CD4-positive, alpha-beta T cell treated with Interferon gamma for 1 hour (primary cell): Measurements from ENCODE around the gene EEF1A1.
"Not testable (repeated sequence)": the region's sequence is repeated elsewhere in the genome, so short reads cannot be mapped to it uniquely, and the experiment has no call there.

Experiments
- DNase-seq: peaks from one replicate; pipeline ENCODE4 v3.0.0-alpha.2; 2020

EEF1A1 gene

DNA sequence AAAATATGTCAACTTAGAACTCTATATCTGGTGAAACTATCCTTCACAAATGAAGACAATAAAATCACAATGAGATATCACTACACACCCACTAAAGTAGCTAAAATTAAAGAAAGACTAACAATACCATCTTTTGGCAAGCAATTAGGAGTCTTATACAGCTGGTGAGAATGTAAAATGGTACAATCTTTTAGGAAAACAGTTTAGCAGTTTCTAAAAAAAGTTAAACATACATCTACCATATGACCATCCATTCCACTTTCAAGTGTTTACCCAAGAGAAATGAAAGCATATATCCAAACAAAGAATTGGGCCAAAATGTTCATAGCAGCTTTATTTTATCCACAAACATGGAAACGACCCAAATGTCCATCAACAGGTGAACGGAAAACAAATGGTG is 13.8 kb upstream of the EEF1A1 start:
- DNase-seq = no peak

DNA sequence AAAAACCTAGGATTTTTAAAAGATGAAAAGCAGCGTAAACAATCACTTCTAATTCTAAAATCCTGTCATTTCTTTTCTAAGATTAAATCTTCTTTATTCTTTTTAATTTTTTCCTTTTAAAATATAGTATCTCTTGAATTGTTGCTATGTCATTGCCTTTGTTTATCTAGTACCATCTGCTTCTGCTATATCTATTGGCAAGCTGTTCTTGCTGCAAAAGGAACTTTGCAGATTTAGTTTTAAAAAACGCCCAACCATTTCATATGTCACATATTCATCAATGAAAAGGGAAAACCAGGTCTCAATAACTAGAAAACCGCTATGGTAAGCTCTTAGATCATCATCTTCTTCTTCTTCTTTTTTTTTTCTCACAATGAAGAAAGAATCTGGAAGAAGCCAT is 11.5 kb upstream of the EEF1A1 start:
- no peak for DNase-seq

DNA sequence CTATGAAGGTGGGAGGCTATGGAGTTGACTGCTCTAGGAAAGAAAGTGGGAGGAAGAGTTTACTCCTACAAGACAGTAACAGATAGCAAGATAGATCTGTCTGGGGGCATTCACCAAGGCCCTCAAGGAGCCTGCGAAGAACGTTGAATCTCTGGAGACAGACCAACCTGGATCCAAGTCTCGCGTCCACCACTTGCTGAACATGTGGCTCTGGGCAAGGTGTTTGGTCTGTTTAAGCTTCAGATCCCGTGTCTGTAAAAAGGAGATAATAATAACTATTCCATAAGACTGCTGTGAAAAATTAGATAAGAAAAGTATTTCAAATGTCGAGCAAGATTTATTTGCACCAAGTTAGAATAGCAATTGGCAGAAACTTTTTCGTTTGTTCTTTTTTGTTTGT is 8.1 kb upstream of the EEF1A1 start:
- no peak for DNase-seq

DNA sequence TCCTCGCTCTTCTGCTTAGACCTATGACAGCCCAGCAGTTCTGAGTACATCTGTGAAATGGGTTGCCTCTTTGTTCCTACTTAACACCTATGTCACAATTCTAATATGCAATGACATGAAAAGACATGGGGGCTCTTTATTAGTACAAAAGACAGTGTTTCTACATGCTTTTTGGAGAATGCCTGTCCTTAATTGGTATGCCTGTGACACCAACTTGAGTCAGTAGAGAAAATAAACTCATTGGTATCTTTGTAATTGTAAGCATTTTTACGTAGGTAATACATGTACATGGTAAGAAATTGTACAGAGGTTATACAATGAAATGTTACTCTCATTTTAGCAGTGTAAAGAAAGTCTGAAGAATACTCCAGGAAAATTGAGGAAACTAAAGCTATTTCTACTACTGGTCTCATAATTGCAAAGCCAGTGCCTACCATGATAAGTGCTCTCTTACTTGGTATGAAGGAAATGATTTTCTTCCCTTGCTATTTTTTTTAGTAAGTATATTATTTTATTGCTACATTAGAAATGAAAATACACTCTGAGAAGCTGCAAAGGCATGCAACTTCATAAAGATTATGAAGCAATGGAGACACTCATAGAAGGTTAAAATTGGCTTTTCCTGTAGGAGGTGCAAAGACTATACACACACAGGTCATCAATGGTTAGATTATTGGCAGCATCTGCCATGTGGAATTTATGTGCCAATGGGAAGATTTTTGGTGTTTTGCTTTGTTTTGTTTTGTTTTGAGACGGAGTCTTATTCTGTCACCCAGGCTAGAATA is 4.9 kb upstream of the EEF1A1 start:
- no peak for DNase-seq

DNA sequence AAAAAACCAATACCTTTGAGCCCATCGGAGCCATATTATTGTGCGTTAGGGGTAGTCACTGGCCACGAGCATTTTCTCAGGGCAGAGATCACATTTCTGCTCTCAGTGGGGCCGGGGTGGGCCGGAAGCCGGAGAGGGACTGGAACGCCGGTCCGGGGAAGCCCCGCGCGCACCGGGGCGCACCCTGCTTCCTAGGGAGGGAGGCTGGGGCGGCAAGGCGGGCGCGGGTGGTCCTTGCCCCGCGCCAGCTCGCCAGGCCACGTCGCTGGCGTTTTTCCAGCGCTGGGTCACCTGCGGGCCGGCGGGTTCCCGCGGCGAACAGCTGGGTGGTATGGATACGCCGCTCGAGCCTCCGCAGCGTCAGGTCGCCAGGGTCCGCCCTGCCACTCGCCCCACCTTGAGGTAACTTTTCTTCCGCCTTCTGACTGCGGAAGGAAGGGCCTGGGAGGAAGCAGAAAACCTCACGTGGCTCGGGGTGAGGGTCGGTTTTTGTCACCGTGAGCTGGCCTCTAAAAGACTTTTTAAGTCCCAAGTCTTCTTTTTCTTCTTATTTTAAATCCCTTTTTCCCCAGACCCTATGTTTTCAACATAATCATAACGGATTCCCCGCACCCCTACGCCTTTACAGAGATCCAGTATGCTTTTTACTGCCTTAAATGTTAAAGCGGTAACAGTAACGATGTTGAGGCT is 2.7 kb upstream of the EEF1A1 start:
- peak; percentile 77 for DNase-seq

DNA sequence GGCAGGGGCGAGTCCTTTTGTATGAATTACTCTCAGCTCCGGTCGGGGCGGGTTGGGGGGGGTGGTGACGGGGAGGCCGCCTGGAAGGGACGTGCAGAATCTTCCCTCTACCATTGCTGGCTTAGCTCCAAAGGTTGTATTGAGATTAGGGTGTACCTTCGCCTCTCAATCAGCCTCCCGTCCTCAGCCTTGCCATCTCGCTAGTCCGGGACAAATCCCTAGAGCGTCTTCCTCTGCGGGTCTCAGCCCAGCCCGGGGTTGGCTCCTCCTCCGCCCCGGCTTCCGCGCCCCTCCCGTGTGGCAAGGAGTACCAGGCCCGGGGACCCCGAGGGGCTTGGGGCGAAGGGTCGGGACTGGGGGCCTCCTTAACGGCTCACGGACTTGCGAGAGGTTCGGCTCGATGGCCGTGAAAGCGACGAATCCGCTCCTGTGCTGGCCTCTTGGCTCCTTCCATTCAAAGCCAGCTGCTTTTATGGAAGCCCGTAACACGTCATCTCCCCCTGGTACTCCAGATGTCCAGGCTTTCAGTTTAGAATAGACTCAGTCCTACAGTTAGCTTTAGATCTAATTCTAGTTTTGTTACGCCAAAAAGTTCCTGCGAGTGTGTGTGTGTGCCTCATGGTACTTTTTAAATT is 636 bp upstream of the EEF1A1 start:
- no peak for DNase-seq

DNA sequence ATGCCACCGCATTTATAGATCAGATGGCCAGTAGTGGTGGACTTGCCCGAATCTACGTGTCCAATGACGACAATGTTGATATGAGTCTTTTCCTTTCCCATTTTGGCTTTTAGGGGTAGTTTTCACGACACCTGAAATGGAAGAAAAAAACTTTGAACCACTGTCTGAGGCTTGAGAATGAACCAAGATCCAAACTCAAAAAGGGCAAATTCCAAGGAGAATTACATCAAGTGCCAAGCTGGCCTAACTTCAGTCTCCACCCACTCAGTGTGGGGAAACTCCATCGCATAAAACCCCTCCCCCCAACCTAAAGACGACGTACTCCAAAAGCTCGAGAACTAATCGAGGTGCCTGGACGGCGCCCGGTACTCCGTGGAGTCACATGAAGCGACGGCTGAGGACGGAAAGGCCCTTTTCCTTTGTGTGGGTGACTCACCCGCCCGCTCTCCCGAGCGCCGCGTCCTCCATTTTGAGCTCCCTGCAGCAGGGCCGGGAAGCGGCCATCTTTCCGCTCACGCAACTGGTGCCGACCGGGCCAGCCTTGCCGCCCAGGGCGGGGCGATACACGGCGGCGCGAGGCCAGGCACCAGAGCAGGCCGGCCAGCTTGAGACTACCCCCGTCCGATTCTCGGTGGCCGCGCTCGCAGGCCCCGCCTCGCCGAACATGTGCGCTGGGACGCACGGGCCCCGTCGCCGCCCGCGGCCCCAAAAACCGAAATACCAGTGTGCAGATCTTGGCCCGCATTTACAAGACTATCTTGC is 725 bp downstream of the EEF1A1 start:
- peak; percentile 87 for DNase-seq

DNA sequence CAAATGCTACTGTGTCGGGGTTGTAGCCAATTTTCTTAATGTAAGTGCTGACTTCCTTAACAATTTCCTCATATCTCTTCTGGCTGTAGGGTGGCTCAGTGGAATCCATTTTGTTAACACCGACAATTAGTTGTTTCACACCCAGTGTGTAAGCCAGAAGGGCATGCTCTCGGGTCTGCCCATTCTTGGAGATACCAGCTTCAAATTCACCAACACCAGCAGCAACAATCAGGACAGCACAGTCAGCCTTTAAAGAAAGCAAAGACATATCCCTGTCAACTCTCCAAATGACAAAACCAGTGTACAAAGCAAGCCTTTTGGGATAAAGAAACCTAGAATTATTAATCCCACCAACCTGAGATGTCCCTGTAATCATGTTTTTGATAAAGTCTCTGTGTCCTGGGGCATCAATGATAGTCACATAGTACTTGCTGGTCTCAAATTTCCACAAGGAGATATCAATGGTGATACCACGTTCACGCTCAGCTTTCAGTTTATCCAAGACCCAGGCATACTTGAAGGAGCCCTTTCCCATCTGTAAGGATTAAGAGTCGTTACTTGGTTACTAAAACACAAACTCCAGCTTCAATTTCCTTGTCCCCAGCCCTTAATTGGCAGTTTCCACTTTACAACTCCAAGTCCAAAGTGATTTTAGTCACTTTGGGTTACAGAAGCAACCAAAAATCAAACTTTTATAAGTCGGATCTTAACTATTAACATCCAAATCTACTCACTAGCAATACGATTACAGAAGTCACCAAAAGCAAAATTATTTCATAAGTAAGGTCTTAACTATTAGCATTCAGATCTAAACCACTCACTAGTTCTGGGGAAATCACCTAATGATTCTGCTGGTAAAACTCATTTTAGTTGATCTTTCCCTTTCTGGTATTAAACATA is 1.6 kb downstream of the EEF1A1 start:
- DNase-seq = not testable (repeated sequence)

DNA sequence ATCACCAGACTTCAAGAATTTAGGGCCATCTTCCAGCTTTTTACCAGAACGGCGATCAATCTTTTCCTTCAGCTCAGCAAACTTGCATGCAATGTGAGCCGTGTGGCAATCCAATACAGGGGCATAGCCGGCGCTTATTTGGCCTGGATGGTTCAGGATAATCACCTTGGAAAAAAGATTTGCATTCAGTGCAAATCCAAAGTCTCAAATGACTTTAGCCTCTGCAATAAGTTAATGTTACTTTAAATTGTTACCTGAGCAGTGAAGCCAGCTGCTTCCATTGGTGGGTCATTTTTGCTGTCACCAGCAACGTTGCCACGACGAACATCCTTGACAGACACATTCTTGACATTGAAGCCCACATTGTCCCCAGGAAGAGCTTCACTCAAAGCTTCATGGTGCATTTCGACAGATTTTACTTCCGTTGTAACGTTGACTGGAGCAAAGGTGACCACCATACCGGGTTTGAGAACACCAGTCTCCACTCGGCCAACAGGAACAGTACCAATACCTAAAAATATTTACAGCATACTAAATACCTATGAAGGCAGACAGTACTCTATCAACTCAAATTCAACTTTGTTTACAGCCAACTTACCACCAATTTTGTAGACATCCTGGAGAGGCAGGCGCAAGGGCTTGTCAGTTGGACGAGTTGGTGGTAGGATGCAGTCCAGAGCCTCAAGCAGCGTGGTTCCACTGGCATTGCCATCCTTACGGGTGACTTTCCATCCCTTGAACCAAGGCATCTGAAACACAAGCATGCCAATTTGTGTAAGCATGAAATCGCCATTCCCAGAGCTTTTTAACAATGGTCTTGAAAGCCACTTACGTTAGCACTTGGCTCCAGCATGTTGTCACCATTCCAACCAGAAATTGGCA is 2.5 kb downstream of the EEF1A1 start:
- DNase-seq = not testable (repeated sequence)

DNA sequence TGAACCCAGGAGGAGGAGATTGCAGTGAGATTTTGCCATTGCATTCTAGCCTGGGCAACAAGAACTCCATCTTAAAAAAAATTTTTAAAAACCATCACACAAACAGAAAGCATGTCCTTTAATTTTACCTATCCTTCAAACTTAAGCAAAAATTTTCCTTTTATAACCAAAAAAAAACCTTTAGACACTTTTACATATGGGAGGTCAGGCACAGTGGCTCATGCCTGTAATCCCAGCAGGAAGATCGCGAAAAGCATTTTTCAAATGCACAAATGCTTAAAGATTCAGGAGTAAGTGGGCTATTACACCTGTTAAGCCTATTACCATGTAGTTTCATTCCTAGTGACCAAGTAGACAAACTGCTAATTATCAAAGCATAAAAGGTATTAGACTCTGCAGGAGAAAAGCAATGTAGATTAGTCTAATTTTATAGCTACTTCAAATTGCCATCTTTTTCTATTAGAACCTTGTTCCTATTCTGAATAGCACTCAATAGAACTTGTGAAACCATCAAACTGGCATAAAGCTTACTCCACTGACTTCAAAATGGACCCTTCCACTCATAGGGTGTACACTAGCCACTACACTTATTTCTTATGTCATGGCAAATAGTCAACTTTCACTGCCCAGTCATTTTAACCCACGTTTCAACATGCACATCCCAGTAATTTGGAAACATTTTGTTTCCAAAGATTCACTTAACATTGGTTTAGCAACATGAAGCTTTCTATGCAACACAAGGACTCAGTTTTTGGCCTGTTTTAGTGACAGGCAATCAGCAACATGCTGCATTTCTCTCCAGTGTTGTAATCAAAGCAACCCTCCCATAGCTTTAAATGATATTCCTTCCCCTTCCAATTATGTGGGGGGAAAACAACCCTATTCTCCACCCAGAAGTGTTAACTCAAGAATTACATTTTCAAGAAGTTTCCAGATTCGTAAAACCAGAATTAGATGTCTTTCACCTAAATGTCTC is 4.0 kb downstream of the EEF1A1 start:
- DNase-seq = no peak

DNA sequence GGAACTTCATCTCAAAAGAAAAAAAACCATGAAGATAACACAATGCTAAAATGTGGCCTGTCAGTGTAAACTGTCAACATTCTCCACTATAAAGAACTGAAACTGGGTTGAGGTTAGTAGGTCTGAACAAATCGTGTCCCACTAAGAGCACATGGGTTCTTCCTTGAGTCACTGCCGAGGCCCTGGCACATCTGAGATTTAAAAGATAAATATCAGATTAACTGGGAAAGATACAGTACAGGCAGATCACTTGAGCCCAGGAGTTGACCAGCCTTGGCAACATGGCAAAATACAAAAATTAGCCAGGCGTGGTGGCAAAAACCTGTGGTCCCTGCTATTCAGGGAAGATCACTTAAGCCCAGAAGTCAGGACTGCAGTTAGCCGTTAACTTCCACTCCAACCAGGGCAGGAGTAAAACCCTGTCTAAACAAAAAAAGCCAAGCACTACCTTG is 5.6 kb downstream of the EEF1A1 start:
- DNase-seq = no peak

DNA sequence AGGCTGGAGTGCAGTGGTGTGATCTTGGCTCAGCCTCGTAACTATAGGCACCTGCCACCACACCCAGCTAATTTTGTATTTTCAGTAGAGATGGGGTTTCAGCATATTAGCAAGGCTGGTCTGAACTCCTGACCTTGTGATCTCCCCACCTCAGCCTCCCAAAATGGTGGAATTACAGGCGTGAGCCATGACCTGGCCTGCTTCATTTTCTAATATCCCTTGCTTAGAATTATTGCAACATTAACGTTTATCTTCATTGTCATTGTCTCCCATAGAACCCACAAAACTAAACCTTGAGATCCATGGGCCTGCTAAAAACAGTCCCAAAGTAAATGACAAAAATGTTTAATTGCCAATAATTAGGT is 6.1 kb downstream of the EEF1A1 start:
- DNase-seq = no peak

DNA sequence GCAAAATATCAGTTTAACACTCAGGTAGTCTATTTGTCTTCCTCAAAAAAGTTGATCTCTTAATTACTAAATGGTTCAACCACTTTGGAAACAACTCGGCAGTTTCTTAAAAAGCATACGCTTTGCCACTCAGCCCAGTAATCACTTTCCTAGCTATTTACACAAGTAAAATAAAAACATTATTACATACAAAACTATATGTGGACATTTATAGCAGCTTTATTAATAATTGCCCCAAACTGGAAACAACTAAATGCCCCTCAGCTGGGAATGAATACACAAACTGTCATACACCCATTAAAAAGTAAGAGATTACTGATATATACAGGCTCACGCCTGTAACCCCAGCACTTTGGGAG is 7.4 kb downstream of the EEF1A1 start:
- DNase-seq = no peak

DNA sequence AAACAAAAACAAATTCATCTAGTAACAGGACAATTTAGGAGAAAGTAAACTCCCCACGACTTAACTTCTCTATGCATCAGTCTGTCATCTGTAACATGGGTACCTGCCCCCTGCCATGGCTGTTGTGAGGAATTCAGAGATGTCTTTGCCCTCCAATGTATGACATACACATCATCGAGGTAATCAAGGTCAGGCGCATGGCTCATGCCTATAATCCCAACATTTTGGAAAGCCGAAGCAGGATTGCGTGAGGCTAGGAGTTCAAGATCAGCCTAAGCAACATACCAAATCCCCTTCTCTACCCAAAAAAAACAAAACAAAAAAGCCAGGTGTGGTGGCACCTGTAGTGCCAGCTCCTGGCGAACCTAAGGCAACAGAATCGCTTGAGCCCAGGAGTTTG is 9.0 kb downstream of the EEF1A1 start:
- no peak for DNase-seq

DNA sequence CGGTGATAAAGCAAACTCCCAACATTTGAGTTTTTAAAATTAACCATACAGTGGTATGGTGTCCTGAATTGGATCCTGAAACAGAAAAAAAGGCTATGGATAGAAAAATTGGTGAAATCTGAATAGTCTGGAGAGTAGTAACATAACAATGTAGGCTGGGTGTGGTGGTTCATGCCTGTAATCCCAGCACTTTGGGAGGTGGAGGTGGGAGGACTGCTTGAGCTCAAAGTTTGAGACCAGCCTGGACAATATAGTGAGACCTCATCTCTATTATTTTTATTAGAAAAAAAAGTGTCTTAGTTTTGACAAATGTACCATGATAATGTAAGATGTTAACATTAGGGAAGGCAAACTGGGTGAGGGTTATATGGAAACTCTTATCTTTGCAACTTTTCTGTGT is 11.0 kb downstream of the EEF1A1 start:
- DNase-seq = no peak

DNA sequence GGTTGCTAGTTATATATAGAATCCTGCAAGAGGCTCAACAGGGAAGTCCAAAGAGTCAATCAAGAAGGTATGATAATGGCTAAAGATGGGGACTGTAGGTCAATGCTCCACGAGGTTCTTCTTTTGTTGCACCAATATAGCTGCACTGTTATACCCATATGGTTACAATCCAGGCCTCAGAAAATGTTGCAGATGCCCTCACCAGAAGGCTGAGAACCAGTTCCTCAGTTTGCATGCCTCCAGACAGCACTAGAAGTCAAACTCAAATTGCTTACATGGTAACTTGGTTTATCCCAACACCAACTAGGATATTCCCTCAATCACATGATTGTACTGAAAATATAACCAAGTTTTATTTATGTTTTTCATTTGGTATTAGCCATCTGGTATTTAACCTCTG is 12.1 kb downstream of the EEF1A1 start:
- DNase-seq = no peak

DNA sequence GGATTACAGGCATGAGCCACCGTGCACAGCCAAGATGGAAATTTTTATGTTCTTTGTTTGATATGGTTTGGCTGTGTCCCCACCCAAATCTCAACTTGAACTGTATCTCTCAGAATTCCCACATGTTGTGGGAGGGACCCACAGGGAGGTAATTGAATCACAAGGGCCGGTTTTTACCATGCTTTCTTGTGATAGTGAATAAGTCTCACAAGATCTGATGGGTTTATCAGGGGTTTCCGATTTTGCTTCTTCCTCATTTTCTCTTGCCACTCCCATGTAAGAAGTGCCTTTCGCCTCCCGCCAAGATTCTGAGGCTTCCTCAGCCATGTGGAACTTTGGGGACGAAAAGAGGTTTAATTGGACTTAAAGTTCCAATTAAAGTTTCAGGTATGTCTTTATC is 14.6 kb downstream of the EEF1A1 start:
- DNase-seq = no peak

DNA sequence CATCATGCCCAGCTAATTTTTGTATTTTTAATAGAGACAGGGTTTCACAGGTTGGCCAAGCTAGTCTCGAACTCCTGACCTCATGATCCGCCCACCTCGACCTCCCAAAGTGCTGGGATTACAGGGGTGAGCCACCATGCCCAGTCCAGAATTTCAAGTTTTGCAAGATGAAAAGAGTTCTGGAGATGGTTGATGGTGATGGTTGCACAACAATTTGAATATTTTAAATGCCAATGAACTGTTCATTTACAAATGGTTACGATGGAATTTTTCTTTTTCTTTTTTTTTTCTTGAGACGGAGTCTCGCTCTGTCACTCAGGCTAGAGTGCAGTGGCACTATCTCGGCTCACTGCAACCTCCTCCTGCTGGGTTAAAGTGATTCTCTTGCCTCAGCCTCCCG is 15.1 kb downstream of the EEF1A1 start:
- not testable (repeated sequence) for DNase-seq

DNA sequence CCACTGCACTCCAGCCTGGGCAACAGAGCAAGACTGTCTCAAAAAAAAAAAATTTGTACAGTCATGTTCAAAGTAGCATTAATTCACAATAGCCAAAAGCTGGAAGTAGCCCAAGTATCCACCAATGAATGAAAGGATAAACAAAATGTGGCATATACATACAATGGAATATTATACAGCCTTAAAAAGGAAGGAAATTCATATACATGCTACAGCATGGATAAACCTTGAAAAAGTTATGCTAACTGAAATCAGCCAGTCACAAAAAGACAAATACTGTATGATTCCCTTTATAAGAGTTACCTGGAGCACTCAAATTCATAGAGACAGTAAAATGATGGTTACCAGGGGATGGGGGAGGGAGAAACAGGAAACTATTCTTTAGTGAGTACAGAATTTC is 15.7 kb downstream of the EEF1A1 start:
- DNase-seq = no peak

DNA sequence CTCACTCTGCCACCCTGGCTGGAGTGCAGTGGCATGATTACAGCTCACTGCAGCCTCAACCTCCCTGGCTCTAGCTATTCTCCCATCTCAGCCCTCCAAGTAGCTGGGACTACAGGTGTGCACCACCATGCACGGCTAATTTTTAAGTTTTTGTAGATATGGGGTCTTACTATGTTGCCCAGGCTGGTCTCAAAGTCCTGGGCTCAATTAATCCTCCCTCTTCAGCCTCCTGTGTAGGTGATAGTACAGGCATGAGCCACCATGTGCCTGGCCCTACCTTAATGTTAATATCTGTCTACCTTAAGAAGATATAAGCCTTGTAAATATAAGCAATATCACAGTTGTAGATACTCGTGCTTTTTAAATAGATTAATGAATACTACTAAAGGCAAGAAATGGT is 16.7 kb downstream of the EEF1A1 start:
- DNase-seq = no peak
